M059J (cell line): ENCODE data around the gene SLC25A40. TPM values are rescaled to one million over a fixed set of nuclear protein-coding genes. Genes with fewer than 3 reads are reported as not detected.
"Not testable (repeated sequence)": the region's sequence is repeated elsewhere in the genome, so short reads cannot be mapped to it uniquely, and the experiment has no call there.

Experiments used
- DNase-seq: peaks from one replicate; pipeline ENCODE4 v3.0.0-alpha.2; 2012; ENCODE audit warnings: low read depth
- total RNA-seq: library from RNA; depleted of rRNA; stranded (reverse); fragments of >200 nt; shearing (Covaris generic); gene quantifications from 2 replicates; pipeline ENCODE4 v1.2.3, GENCODE V29; 2014; rRNA removed

The SLC25A40 gene
- total RNA-seq = 39.9 and 46.9 TPM in 2 replicates

DNA sequence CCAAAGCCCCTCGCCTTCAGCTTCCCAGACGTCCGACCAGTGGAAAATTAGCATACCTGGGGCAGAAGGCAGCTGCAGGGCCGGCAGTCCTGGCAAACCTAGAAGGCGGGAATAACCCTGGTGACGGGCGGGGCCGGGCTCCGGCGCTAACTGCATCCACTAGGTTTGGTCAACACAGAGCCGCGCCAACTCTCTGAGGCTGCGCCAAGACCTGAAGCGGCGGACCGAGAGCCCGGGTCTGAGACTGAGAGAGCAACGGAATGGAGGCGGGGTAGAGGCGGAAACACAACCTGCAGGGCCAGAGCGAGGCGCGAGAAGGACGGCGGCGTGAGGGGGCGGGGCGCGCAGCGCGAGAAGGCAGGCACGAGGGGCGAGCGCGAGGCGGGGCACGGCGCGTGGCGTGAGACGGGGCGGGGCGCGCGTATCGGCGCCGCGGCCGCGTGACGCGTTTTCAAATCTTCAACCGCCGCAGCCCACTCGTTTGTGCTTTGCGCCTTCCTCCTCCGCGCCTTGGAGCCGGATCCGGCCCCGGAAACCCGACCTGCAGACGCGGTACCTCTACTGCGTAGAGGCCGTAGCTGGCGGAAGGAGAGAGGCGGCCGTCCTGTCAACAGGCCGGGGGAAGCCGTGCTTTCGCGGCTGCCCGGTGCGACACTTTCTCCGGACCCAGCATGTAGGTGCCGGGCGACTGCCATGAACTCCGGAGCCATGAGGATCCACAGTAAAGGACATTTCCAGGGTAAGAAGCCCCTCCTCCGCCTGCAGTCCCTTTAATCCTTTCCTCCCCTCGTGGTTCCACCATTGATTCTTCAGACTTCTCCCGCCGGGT, at the start of gene SLC25A40, which contains the start of gene DBF4:
Gene SLC25A40 (minus strand): TSS at position 321 of the 829 bp plus-strand sequence. CDS start 17,633 bp downstream, outside the sequence.
Gene DBF4 (plus strand): TSS at position 454 of the 829 bp plus-strand sequence. CDS start 240 bp downstream, at position 694.
- DNase-seq = peak; percentile 95

DNA sequence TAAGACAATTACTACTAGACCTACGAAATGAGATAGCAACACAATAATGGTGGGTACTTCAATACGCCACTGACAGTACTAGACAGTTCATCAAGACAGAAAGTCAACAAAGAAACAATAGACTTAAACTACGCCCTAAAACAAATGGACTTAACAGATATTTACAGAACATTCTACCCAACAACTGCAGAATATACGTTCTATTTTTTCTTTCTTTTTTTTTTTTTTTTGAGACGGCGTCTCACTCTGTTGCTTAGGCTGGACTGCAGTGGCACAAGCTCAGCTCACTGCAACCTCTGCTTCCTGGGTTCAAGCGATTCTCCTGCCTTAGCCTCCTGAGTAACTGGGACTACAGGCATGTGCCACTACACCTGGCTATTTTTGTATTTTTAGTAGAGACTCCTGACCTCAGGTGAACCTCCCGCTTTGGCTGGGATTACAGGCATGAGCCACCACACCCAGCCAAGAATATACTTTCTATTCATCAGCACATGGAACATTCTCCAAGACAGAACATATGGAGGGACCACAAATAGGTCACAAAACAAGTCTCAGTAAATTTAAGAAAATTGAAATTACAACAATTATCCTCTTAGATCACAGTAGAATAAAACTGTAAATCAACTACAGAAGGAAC, 46.7 kb upstream of the SLC25A40 start:
- not testable (repeated sequence) for DNase-seq

GRCh38 chr7:87920578-87920977, 44.4 kb upstream of the SLC25A40 start:
- no peak for DNase-seq

GRCh38 chr7:87919875-87920274, 43.7 kb upstream of the SLC25A40 start:
- no peak for DNase-seq

- DNase-seq = no peak
Measured at GRCh38 chr7:87918740-87919139, 42.6 kb upstream of the SLC25A40 start.

GRCh38 chr7:87912121-87912520, 36.0 kb upstream of the SLC25A40 start:
- DNase-seq = no peak

- not testable (repeated sequence) for DNase-seq
Measured at GRCh38 chr7:87908814-87909213, 32.7 kb upstream of the SLC25A40 start.

GRCh38 chr7:87907136-87907906, 31.2 kb upstream of the SLC25A40 start:
- DNase-seq = not testable (repeated sequence)

- no peak for DNase-seq
Measured at GRCh38 chr7:87899255-87899654, 23.1 kb upstream of the SLC25A40 start.

DNA sequence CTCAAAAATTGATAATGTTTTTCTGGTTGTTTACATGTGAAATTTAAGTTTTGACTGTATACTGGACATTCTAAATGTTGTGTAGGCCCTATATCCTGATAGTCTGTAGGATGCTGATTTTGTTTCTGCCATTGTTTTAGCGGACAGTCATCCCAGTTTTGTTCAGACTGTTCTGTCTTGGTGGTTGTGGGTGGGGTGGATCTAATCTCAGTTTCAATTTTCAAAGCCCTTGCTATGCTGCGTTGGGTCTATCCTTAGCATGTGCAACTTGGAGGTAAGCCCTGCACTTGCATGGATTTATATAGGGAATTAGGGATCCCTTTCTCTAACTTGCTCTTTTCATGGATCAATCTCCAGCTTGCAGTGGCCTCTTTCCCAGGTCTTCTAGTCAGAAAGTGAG, 19.2 kb upstream of the SLC25A40 start:
- DNase-seq = no peak

DNA sequence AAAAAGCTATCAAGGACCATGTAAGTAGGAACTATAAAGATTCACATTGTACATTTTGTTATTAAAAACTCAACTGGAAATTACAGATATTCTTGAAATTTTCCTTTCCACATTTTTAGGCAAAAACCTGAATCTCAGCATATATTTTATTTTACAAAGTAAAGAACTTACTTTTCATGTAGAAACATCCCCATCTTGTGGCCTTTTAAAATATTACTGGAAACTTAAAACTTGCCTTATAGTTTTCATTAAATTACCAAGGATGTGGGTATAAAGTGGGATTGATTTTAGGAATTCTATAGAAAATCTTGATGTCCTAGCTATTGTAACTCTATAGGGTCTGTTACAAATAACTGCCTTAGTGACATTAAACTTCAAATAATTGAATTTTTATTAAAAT, 10.7 kb upstream of the SLC25A40 start:
- peak; percentile 47 for DNase-seq

DNA sequence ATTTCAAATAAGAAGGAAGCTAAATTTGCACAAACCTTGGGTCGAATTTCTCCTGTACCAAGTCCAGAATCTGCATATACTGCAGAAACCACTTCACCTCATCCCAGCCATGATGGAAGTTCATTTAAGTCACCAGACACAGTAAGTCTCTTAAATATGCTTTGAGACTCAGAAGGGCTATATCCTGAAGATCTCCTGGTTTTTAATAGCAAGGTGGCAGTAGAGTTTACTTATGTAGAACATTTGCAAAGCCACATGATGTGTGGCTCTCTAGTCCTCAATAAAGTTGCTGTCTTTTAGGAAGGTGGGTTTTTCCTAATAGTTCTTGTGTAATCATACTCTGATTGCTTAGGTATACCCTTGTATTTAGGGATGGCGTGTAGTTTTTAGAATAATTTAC, 8.9 kb upstream of the SLC25A40 start:
- DNase-seq = no peak

DNA sequence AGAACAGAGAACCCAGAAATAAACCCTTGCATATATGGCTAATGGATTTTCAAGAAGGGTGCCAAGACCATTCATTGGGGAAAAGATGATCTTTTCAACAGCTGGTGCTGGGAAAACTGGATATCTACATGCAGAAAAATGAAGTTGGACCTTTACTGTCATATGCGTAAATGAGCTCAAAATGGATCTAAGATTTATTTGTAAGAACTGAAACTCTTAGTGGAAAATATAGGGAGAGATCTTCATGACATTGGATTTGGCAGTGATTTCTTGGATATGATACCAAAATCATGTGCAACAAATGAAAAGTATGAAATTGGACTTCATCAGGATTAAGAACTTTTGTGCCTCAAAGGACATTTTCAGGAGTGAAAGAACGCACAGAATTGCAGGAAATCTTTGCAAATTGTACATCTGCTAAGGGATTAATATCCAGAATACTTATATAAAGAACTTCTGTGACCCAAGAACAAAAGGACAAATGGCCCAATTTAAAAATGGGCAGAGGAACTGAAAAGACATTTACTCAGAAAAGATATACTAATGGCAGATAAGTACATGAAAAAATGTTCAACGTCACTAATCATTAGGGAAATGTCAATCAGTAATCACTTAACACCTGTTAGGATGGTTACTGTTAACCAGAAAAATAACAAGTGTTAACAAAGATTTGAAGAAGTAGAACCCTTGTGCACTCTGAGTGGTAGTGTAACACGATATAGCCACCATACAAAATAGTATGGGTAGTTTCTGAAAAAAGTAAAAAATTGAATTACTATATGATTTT, 6.2 kb upstream of the SLC25A40 start:
- DNase-seq = no peak

- peak; percentile 5 for DNase-seq
Measured at GRCh38 chr7:87878208-87878735, 2.1 kb upstream of the SLC25A40 start.

GRCh38 chr7:87877366-87878040, 1.3 kb upstream of the SLC25A40 start:
- DNase-seq = peak; percentile 5

DNA sequence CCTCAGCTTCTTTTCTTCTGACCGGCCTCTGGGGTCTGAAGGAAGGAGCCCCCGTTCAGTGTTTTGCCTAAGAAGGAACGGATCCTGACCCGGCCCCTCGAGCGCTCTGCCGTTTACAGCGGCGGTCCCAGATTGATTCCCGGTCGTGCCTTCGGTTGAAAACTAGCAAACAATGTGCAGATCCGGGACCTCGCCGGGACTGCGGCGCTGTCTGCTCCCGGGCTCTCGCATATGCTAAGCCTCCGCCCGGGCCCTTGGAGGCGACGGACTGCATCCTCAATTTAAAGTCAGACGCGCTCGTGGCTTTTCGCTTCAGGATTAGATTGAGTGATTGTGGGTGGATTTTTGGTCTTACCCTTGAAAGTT, 692 bp upstream of the SLC25A40 start:
- peak; percentile 69 for DNase-seq

GRCh38 chr7:87875151-87876039, 765 bp downstream of the SLC25A40 start:
- DNase-seq = peak; percentile 25

GRCh38 chr7:87874066-87874465, 2.1 kb downstream of the SLC25A40 start:
- no peak for DNase-seq

DNA sequence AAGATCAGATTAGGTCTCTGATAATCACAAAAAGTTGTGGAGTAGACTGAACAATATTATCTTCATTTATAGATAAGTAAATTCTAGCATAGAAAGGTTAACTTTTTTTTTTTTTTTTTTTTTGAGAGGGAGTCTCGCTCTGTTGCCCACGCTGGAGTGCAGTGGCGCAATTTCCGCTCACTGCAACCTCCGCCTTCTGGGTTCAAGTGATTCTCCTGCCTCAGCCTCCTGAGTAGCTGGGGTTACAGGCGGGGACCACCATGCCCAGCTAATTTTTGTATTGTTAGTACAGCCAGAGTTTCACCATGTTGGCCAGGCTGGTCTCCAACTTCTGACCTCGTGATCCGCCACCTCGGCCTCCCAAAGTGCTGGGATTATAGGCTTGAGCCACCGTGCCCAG, 2.8 kb downstream of the SLC25A40 start:
- not testable (repeated sequence) for DNase-seq

- no peak for DNase-seq
Measured at GRCh38 chr7:87872346-87872745, 3.8 kb downstream of the SLC25A40 start.
